NB4 (cell line): ENCODE results near the gene ARIH2.
A peak's percentile ranks its signal among the peaks of the same experiment; 100 is the strongest.

ENCODE experiments used
- DNase-seq: peaks from one replicate; pipeline ENCODE4 v3.0.0; 2010; ENCODE audit warnings: low read depth
- H3K4me3 ChIP-seq: one replicate; pipeline ENCODE4 v1.5.1; 2011; ENCODE audit warnings: mild to moderate bottlenecking, low read depth, low read length, moderate library complexity
- CTCF ChIP-seq: IDR thresholded peaks from one replicate; pipeline ENCODE4 v1.5.1; 2012; ENCODE audit warnings: low read depth, low read length
- MAX ChIP-seq: IDR thresholded peaks from 2 replicates; pipeline ENCODE4 v1.6.1; 2011; ENCODE audit warnings: low read depth, low read length
- MYC ChIP-seq: IDR thresholded peaks from 2 replicates; pipeline ENCODE4 v1.6.1; 2011; ENCODE audit warnings: low read depth, low read length
- POLR2A ChIP-seq: IDR thresholded peaks from 2 replicates; pipeline ENCODE4 v1.6.1; 2011; ENCODE audit warnings: mild to moderate bottlenecking; ENCODE audit not compliant: insufficient read length; ENCODE audit errors: extremely low read depth

ARIH2 gene

DNA sequence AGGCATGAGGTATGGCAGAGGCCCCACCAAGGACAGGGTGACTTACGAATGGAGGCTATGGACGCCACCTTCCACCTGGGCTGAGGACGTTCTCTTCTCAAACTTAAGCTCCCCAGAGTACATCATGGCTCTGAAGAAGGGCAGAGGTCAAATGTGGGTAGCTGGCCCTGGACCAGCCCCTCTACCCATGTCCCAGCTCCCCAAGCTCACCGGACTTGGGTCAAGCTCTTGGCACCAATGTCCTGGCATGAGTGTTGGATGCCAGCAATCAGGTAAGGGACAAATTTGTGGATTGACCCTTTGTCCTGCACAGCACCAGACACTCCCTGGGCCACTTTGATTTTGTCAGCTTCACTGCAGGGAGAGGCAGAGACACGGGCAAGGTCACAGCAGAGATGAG is 105.8 kb downstream of the ARIH2 start:
- DNase-seq: no peak
- no peak for TF ChIP-seq MAX
- TF ChIP-seq POLR2A: peak; percentile 10
- no peak overlapping the region for H3K4me3 ChIP-seq

GRCh38 chr3:49025005-49025792 is 106.6 kb downstream of the ARIH2 start:
- DNase-seq: peak; percentile 96
- H3K4me3 ChIP-seq: peak overlapping the region; percentile 21
- TF ChIP-seq MAX (peak; percentile 96), MYC (peak; percentile 94), CTCF (no peak), POLR2A (peak; percentile 12)

DNA sequence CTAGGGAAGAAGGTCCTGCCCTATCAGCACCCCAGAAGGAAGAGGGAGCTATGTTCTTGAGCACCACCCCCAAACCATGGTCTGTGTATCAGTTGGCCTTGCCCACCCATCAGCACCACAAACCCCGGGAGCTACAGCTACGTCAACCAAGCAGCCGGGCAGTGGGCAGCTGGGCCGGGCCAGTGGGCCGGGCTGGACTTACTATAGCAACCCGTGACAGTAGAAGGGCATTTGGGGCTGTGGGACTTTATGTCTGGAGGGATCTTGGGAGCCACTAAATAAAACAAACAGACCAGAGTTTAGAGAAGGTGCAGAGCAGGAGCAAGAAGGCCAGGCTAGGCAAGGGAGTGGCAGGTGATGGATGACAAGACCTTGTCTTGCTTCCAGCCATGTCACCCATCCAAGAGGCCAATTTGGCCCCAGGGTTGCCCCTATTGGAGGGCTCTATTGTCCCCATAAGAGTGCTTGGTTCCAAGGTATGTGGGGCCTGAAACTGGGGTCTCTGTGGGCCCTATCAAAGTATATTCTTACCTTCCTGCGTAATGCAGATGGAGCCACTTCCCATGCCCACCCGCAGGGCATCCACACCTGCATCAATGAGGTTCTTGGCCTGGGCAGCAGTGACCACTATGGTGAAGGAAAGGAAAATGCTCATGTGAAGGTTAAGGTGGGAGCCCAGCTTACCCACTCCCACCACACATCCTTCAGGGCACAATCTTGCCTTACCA is 107.3 kb downstream of the ARIH2 start:
- peak overlapping the region; percentile 16 for H3K4me3 ChIP-seq
- DNase-seq: no peak
- TF ChIP-seq MYC: no peak
- no peak for TF ChIP-seq POLR2A
- no peak for TF ChIP-seq CTCF
- TF ChIP-seq MAX: no peak

DNA sequence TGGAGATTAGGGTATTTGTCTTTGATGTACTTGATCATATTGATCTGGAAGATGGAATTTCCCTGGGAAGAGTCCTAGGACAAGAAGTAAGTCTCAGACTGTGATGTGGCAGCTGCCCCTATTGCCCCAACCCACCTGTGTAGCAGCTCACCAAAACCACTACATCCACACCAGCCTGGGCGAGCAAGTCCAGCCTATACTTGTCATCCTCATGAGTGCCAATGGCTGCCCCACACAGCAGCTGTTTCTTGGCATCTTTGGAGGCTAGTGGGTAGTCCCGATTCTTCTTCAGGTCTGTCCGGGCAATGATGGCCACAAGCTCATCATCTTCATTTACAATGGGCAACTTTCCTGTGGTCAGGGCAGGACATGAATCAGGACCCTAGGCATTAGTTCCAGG is 107.9 kb downstream of the ARIH2 start:
- DNase-seq: no peak
- H3K4me3 ChIP-seq: no peak overlapping the region
- TF ChIP-seq MYC: no peak
- no peak for TF ChIP-seq MAX
- no peak for TF ChIP-seq POLR2A
- no peak for TF ChIP-seq CTCF

GRCh38 chr3:49027634-49028033 is 109.0 kb downstream of the ARIH2 start:
- no peak for DNase-seq
- H3K4me3 ChIP-seq: peak overlapping the region; percentile 95
- no peak for TF ChIP-seq POLR2A

DNA sequence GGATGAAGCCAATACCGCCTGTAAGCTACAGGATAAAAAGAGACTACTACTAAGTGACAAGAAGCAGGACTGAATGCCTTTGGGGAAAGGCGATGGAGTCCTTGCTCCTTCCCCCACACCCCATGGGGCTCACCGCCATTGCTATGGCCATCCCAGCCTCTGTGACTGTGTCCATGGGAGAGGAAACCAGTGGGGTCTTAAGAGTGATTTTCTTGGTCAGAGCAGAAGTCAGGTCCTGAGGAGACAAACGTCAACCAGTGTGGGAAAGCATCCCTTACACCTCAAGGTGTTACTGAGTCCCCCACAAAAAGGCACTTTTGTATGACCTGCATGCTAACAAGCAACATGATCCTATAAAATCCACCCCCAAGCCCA is 109.6 kb downstream of the ARIH2 start:
- no peak for DNase-seq
- H3K4me3 ChIP-seq: peak overlapping the region; percentile 95
- TF ChIP-seq MYC: no peak
- TF ChIP-seq MAX: no peak
- no peak for TF ChIP-seq CTCF
- TF ChIP-seq POLR2A: no peak
